ENCODE data around the gene TUBB2A.

GRCh38 chr6:3165631-3166534 is 8.5 kb upstream of the TUBB2A start:
- TF ChIP-seq, protein P1, sequence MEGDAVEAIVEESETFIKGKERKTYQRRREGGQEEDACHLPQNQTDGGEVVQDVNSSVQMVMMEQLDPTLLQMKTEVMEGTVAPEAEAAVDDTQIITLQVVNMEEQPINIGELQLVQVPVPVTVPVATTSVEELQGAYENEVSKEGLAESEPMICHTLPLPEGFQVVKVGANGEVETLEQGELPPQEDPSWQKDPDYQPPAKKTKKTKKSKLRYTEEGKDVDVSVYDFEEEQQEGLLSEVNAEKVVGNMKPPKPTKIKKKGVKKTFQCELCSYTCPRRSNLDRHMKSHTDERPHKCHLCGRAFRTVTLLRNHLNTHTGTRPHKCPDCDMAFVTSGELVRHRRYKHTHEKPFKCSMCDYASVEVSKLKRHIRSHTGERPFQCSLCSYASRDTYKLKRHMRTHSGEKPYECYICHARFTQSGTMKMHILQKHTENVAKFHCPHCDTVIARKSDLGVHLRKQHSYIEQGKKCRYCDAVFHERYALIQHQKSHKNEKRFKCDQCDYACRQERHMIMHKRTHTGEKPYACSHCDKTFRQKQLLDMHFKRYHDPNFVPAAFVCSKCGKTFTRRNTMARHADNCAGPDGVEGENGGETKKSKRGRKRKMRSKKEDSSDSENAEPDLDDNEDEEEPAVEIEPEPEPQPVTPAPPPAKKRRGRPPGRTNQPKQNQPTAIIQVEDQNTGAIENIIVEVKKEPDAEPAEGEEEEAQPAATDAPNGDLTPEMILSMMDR (IDR thresholded peaks at IDR 0.05; ENCODE audit: insufficient read depth, low read depth, low read length) = no peak
- TF ChIP-seq EZH2 (IDR thresholded peaks at IDR 0.05; ENCODE audit: insufficient read depth, low read length) = no peak

All from astrocyte (in vitro differentiated cells and primary cell).